CD4-positive, alpha-beta memory T cell (primary cell): ENCODE results near the gene CES3. TPM values are rescaled to one million over a fixed set of nuclear protein-coding genes. Genes with fewer than 3 reads are reported as not detected.
"Not testable (repeated sequence)": the region's sequence is repeated elsewhere in the genome, so short reads cannot be mapped to it uniquely, and the experiment has no call there.

Experiments
- CTCF ChIA-PET: fragments of 350-600 bp; sonication (Branson Sonifier 250); formaldehyde crosslinking; loops from one replicate; lab custom pipeline; 2021; ENCODE audit warnings: inconsistent platforms; ENCODE audit not compliant: partially characterized antibody; lab: Charles Lee
- POLR2A ChIA-PET: fragments of 350-600 bp; sonication (Branson Sonifier 250); formaldehyde crosslinking; loops from one replicate; lab custom pipeline; 2021; ENCODE audit not compliant: partially characterized antibody; lab: Charles Lee
- DNase-seq, 5 donors: peaks; one replicate each; pipeline versions ENCODE4 v3.0.0 to v3.0.0-alpha.2; 2020 to 2022; ENCODE audit warnings: mixed read lengths in 1 of 5
- H3K27ac ChIP-seq: one replicate; pipeline ENCODE4 v1.7.0; 2013; ENCODE audit warnings: low read depth, low read length
- H3K27me3 ChIP-seq: 2 replicates; pipeline ENCODE4 v1.7.0; 2013; ENCODE audit warnings: mild to moderate bottlenecking, low read length, moderate library complexity; ENCODE audit not compliant: insufficient read depth
- H3K36me3 ChIP-seq: 2 replicates; pipeline ENCODE4 v1.7.0; 2013; ENCODE audit warnings: mild to moderate bottlenecking, low read length, moderate library complexity; ENCODE audit not compliant: insufficient read depth
- H3K4me1 ChIP-seq: 2 replicates; pipeline ENCODE4 v1.7.0; 2013; ENCODE audit warnings: mild to moderate bottlenecking, low read length, moderate library complexity; ENCODE audit not compliant: insufficient read depth
- H3K4me3 ChIP-seq, 2 donors: one replicate each; pipeline ENCODE4 v1.7.0; 2013; ENCODE audit warnings: low read length in 2 of 2, mild to moderate bottlenecking in 1 of 2
- H3K9me3 ChIP-seq, 2 donors: one replicate each; pipeline ENCODE4 v1.7.0; 2013; ENCODE audit warnings: low read length in 2 of 2, control low read depth in 1 of 2; ENCODE audit not compliant: control insufficient read depth in 1 of 2
- H3K27ac Mint-ChIP-seq, 7 donors: one replicate each; pipeline ENCODE4 v1.8.0; 2020 to 2021; ENCODE audit warnings: mixed read lengths in 7 of 7, mild to moderate bottlenecking in 6 of 7, inconsistent platforms in 3 of 7, moderate library complexity in 3 of 7
- H3K27me3 Mint-ChIP-seq, 2 donors: one replicate each; pipeline ENCODE4 v1.8.0; 2020 to 2021; ENCODE audit warnings: mixed read lengths in 2 of 2
- H3K36me3 Mint-ChIP-seq, 2 donors: one replicate each; pipeline ENCODE4 v1.8.0; 2020 to 2021; ENCODE audit warnings: mixed read lengths in 2 of 2, inconsistent platforms in 1 of 2, mild to moderate bottlenecking in 1 of 2
- H3K4me1 Mint-ChIP-seq, 4 donors: one replicate each; pipeline ENCODE4 v1.8.0; 2020 to 2021; ENCODE audit warnings: mixed read lengths in 4 of 4, mild to moderate bottlenecking in 1 of 4
- H3K4me3 Mint-ChIP-seq, 8 donors: one replicate each; pipeline ENCODE4 v1.8.0; 2020 to 2021; ENCODE audit warnings: mixed read lengths in 8 of 8, mild to moderate bottlenecking in 7 of 8, moderate library complexity in 6 of 8, inconsistent platforms in 3 of 8
- H3K9me3 Mint-ChIP-seq, 8 donors: one replicate each; pipeline ENCODE4 v1.8.0; 2020 to 2021; ENCODE audit warnings: mixed read lengths in 8 of 8, mild to moderate bottlenecking in 5 of 8, inconsistent platforms in 3 of 8, moderate library complexity in 1 of 8
- intact Hi-C: fragments of 100-400 bp; cut with micrococcal nuclease; formaldehyde crosslinking; loops from one replicate; pipeline ENCODE4 v1.15.1; 2023
- polyA plus RNA-seq, 2 donors: library from polyadenylated mRNA; unstranded; fragments of 300-500 nt; fragmentation: Illumina TruSeq; gene quantifications; one replicate each; pipeline ENCODE4 v1.2.3, GENCODE V29; 2021
- total RNA-seq, 2 experiments: library from RNA; stranded (reverse); gene quantifications; one replicate each; pipeline ENCODE4 v1.2.3, GENCODE V29; 2021

CES3 gene
- total and polyA plus RNA-seq, 4 experiments from 2014 or later = 0.32 to 0.61 TPM; not detected in 2

GRCh38 chr16:66937725-66938337 lies 23.2 kb upstream of the CES3 start:
- H3K9me3 Mint-ChIP-seq = no peaks in the 10 kb centered on the region
- peak overlapping the region in 3 of 8 donors; percentile 44 to 59 (median 46) for H3K4me3 Mint-ChIP-seq
- no peaks in the 10 kb centered on the region for H3K27me3 ChIP-seq
- H3K4me3 ChIP-seq = no peak overlapping the region
- DNase-seq = no peak
- intact Hi-C loops = no loop called here
- no peak overlapping the region for H3K27ac ChIP-seq
- ChIA-PET CTCF (interaction anchor here (1.6 to 1.7 kb wide), 2 partner anchors 10 to 43 kb away, joined by 3 to 6 read pairs; no protein-coding TSS in a partner anchor), POLR2A (no interaction called here)
- H3K36me3 Mint-ChIP-seq = peaks cover 23 to 65% of the 10 kb centered on the region in 2 donors
- peaks cover 39% of the 10 kb centered on the region for H3K4me1 ChIP-seq
- H3K9me3 ChIP-seq = no peaks in the 10 kb centered on the region
- H3K36me3 ChIP-seq = peaks cover 40% of the 10 kb centered on the region
- H3K27me3 Mint-ChIP-seq = no peaks in the 10 kb centered on the region
- H3K27ac Mint-ChIP-seq = peak overlapping the region in 5 of 7 donors; percentile 22 to 91 (median 54)
- H3K4me1 Mint-ChIP-seq = peaks cover 26 to 59% (median 40%) of the 10 kb centered on the region in 4 donors

- Histone ChIP-seq H3K27ac (no peak overlapping the region), H3K27me3 (no peaks in the 10 kb centered on the region), H3K9me3 (no peaks in the 10 kb centered on the region), H3K36me3 (peaks cover 53% of the 10 kb centered on the region), H3K4me3 (no peak overlapping the region), H3K4me1 (peaks cover 29% of the 10 kb centered on the region)
- DNase-seq = no peak
- intact Hi-C loops = no loop called here
- Mint-ChIP-seq H3K9me3 (no peaks in the 10 kb centered on the region), H3K27me3 (no peaks in the 10 kb centered on the region), H3K36me3 (peaks cover 26 to 60% of the 10 kb centered on the region in 2 donors), H3K27ac (no peak overlapping the region), H3K4me3 (no peak overlapping the region), H3K4me1 (peaks cover 14 to 44% (median 27%) of the 10 kb centered on the region in 4 donors)
- CTCF ChIA-PET = interaction anchor here (1.6 to 1.7 kb wide), 2 partner anchors 8 to 44 kb away, joined by 3 to 6 read pairs; no protein-coding TSS in a partner anchor
- POLR2A ChIA-PET = no interaction called here
These were observed 21.7 kb upstream of the CES3 start for GRCh38 chr16:66939366-66939765.

GRCh38 chr16:66940236-66940635 lies 20.8 kb upstream of the CES3 start:
- CTCF ChIA-PET = no interaction called here

GRCh38 chr16:66942981-66943380 lies 18.1 kb upstream of the CES3 start:
- H3K27me3 Mint-ChIP-seq = peaks cover 0 to 3% of the 10 kb centered on the region in 2 donors
- no peaks in the 10 kb centered on the region for H3K9me3 ChIP-seq
- H3K9me3 Mint-ChIP-seq = no peaks in the 10 kb centered on the region
- H3K27ac Mint-ChIP-seq = peak overlapping the region in 2 of 7 donors; percentile 57 to 83
- H3K4me3 Mint-ChIP-seq = no peak overlapping the region
- no peaks in the 10 kb centered on the region for H3K4me1 ChIP-seq
- no peak for DNase-seq
- ChIA-PET CTCF (interaction anchor here (0.6 to 1.9 kb wide), 4 partner anchors 10 to 106 kb away, joined by 3 to 4 read pairs (median 3); partner anchors contain the start of gene CES3), POLR2A (interaction anchor here (0.8 kb wide), 1 partner anchor 8 kb away, joined by 4 read pairs; no protein-coding TSS in a partner anchor)
- peaks cover 53% of the 10 kb centered on the region for H3K36me3 ChIP-seq
- peaks cover 7 to 16% (median 8%) of the 10 kb centered on the region in 4 donors for H3K4me1 Mint-ChIP-seq
- intact Hi-C loops = no loop called here
- H3K27me3 ChIP-seq = no peaks in the 10 kb centered on the region
- H3K27ac ChIP-seq = no peak overlapping the region
- no peak overlapping the region for H3K4me3 ChIP-seq
- peaks cover 20 to 40% of the 10 kb centered on the region in 2 donors for H3K36me3 Mint-ChIP-seq

More at GRCh38 chr16:66940236-66940635, 20.8 kb upstream of the CES3 start:
- Mint-ChIP-seq H3K36me3 (peaks cover 26 to 53% of the 10 kb centered on the region in 2 donors), H3K9me3 (no peaks in the 10 kb centered on the region), H3K4me3 (no peak overlapping the region), H3K27me3 (no peaks in the 10 kb centered on the region), H3K27ac (peak overlapping the region in 1 of 7 donors; percentile 76), H3K4me1 (peaks cover 14 to 35% (median 23%) of the 10 kb centered on the region in 4 donors)
- POLR2A ChIA-PET = no interaction called here
- intact Hi-C loops = no loop called here
- DNase-seq = no peak
- peaks cover 53% of the 10 kb centered on the region for H3K36me3 ChIP-seq
- H3K4me1 ChIP-seq = peaks cover 26% of the 10 kb centered on the region
- H3K27ac ChIP-seq = no peak overlapping the region
- no peak overlapping the region for H3K4me3 ChIP-seq
- no peaks in the 10 kb centered on the region for H3K27me3 ChIP-seq
- no peaks in the 10 kb centered on the region for H3K9me3 ChIP-seq

- no peak overlapping the region for H3K4me3 Mint-ChIP-seq
- ChIA-PET CTCF (interaction anchor here (0.9 to 1.9 kb wide), 3 partner anchors 10 to 48 kb away, joined by 3 to 4 read pairs (median 3); no protein-coding TSS in a partner anchor), POLR2A (interaction anchor here (0.8 kb wide), 1 partner anchor 9 kb away, joined by 4 read pairs; no protein-coding TSS in a partner anchor)
- peaks cover 5% of the 10 kb centered on the region for H3K4me1 ChIP-seq
- no peak overlapping the region for H3K27ac Mint-ChIP-seq
- H3K4me1 Mint-ChIP-seq = peaks cover 9 to 17% (median 12%) of the 10 kb centered on the region in 4 donors
- peaks cover 20 to 39% of the 10 kb centered on the region in 2 donors for H3K36me3 Mint-ChIP-seq
- H3K27me3 ChIP-seq = peaks cover 4% of the 10 kb centered on the region
- H3K9me3 Mint-ChIP-seq = no peaks in the 10 kb centered on the region
- H3K27me3 Mint-ChIP-seq = peaks cover 4% of the 10 kb centered on the region in 2 donors
- H3K9me3 ChIP-seq = no peaks in the 10 kb centered on the region
- intact Hi-C loops = no loop called here
- H3K27ac ChIP-seq = no peak overlapping the region
- no peak overlapping the region for H3K4me3 ChIP-seq
- peak in 1 of 5 donors; percentile 30 for DNase-seq
- peaks cover 48% of the 10 kb centered on the region for H3K36me3 ChIP-seq
These were observed 17.5 kb upstream of the CES3 start for GRCh38 chr16:66943426-66944053.

- no peak overlapping the region for H3K4me3 ChIP-seq
- peaks cover 20 to 34% of the 10 kb centered on the region in 2 donors for H3K36me3 Mint-ChIP-seq
- H3K27ac ChIP-seq = no peak overlapping the region
- no peaks in the 10 kb centered on the region for H3K9me3 Mint-ChIP-seq
- intact Hi-C loops = no loop called here
- H3K27me3 Mint-ChIP-seq = peaks cover 6 to 7% of the 10 kb centered on the region in 2 donors
- H3K36me3 ChIP-seq = peaks cover 47% of the 10 kb centered on the region
- ChIA-PET POLR2A (interaction anchor here (0.8 kb wide), 1 partner anchor 9 kb away, joined by 4 read pairs; no protein-coding TSS in a partner anchor), CTCF (interaction anchor here (0.7 to 1.9 kb wide), 4 partner anchors 10 to 49 kb away, joined by 3 to 4 read pairs (median 3); no protein-coding TSS in a partner anchor)
- H3K9me3 ChIP-seq = no peaks in the 10 kb centered on the region
- peaks cover 10% of the 10 kb centered on the region for H3K4me1 ChIP-seq
- H3K27me3 ChIP-seq = peaks cover 8% of the 10 kb centered on the region
- no peak for DNase-seq
- peaks cover 9 to 18% (median 13%) of the 10 kb centered on the region in 4 donors for H3K4me1 Mint-ChIP-seq
- no peak overlapping the region for H3K27ac Mint-ChIP-seq
- H3K4me3 Mint-ChIP-seq = no peak overlapping the region
These were observed 17.0 kb upstream of the CES3 start for GRCh38 chr16:66944054-66944441.

GRCh38 chr16:66944971-66945370 lies 16.1 kb upstream of the CES3 start:
- H3K9me3 ChIP-seq, CTCF ChIA-PET, intact Hi-C loops, H3K4me3 Mint-ChIP-seq, POLR2A ChIA-PET, H3K9me3 Mint-ChIP-seq, DNase-seq, H3K27ac ChIP-seq, H3K4me3 ChIP-seq: not testable (repeated sequence)
- Histone ChIP-seq H3K4me1 (peaks cover 11% of the 10 kb centered on the region), H3K27me3 (peaks cover 16% of the 10 kb centered on the region), H3K36me3 (peaks cover 38% of the 10 kb centered on the region)
- peaks cover 8 to 24% (median 13%) of the 10 kb centered on the region in 4 donors for H3K4me1 Mint-ChIP-seq
- peaks cover 16 to 28% of the 10 kb centered on the region in 2 donors for H3K36me3 Mint-ChIP-seq
- peak overlapping the region in 1 of 7 donors; percentile 59 for H3K27ac Mint-ChIP-seq
- peaks cover 11 to 12% of the 10 kb centered on the region in 2 donors for H3K27me3 Mint-ChIP-seq
